ENCODE measurements around the gene ZNHIT1. TPM values are rescaled to one million over a fixed set of nuclear protein-coding genes. Genes with fewer than 3 reads are reported as not detected.

The ZNHIT1 gene
- polyA plus RNA-seq, 2 donors = 56.0 to 73.2 TPM

DNA sequence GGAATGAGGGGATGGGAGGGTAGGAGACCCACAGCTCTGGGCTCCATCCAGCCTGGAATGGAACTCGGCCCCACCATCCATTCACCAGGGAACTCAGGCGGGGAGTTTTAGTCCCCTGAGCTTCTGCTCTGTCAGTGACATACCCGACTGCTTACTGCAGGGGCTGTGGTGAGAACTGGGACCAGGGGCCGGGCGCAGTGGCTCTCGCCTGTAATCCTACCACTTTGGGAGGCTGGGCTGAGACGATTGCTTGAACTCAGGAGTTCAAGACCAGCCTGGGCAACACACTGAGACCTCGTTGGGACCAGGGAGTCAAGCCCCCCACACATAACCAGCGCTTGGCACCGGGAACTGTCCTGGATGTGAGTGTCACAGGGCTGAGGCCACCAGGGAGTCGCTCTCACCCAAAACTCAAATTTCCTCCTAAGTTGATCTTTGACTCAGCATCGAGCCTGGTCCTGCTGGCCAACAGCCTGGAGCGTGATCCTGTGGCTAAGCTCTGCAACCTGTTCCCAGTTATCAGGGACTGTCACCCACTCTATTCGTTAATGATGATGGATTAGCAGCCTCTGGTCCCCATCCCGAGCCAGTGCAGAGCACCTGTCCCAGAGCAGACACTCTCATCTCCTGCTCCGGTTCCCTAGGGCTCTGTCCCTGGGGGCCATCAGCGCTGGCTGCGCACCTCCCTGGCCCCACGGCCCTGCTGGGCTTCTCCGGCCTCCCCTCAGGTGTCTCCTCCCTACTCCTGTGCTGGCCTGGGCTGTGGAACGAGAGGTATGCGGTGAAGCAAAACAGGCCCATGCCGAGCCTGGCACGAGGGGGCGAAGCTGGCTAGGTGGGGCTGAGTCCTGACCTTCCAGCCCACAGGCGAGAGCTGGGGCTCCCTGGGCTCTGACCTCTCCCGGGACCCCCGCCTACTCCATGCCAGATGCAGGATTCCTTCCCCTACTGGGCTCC is 20.5 kb downstream of the ZNHIT1 start:
- Histone ChIP-seq H3K27me3 (ENCODE audit: control insufficient read depth in 1 of 2, insufficient read depth in 2 of 2, low read length in 2 of 2) (no peaks in the 10 kb centered on the region), H3K9me3 (ENCODE audit: control insufficient read depth in 2 of 2, insufficient read depth in 1 of 2, low read depth in 1 of 2, low read length in 1 of 2) (no peaks in the 10 kb centered on the region), H3K27ac (ENCODE audit: low read depth in 2 of 2, low read length in 1 of 2) (peak overlapping the region; percentile 46 to 51), H3K36me3 (ENCODE audit: control insufficient read depth in 2 of 2, insufficient read depth in 2 of 2, low read length in 1 of 2) (peaks cover 5 to 29% of the 10 kb centered on the region in 2 donors), H3K4me3 (ENCODE audit: low read depth in 1 of 2, low read length in 2 of 2) (no peak overlapping the region), H3K4me1 (ENCODE audit: control insufficient read depth in 2 of 2, insufficient read depth in 2 of 2, low read length in 1 of 2) (peaks cover 2 to 13% of the 10 kb centered on the region in 2 donors)
- 57 to 73% methylated on average over 28 of the region's 28 CpGs for WGBS, 2 donors

DNA sequence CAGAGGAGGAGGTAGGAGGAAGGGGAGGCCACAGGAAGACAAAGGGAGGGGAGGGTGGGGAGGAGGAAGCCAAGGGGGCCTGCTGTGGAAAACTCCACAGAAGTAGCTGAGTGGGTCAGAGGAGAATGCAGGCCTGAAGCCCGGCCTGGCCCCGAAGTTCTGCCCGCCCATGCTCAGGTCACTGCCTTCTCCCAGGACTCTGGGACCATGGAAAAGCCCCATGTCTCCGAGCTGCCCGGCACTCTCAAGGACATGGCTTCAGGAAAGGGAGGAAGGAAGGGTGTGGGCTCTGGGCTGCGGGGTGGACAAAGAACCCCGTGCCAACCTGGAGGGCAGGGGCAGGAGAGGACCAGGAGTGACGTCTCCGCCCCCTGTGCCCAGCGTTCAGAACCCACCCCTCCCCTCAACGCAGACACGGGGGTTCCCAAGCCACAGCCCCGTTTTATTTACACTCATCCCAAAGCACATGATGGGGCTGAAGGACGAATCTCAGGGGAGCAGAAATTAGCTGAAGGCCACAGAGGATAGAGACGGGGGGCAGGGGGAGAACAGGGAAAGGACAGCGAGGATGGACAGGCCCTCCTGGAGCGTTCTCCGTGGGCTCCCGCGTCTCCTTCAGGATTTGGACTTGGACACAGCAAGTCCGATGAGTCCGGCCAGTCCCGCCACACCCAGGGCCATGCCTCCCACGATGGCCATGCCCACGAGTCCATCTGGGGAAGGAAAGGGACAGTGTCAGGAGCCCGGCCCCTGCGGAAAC is 21.4 kb downstream of the ZNHIT1 start:
- no peaks in the 10 kb centered on the region for H3K9me3 ChIP-seq (ENCODE audit: control insufficient read depth in 2 of 2, insufficient read depth in 1 of 2, low read depth in 1 of 2, low read length in 1 of 2)
- peak overlapping the region; percentile 39 to 46 for H3K27ac ChIP-seq (ENCODE audit: low read depth in 2 of 2, low read length in 1 of 2)
- no peak overlapping the region for H3K4me3 ChIP-seq (ENCODE audit: low read depth in 1 of 2, low read length in 2 of 2)
- 67 to 76% methylated on average over 27 of the region's 27 CpGs for WGBS, 2 donors
- H3K36me3 ChIP-seq (ENCODE audit: control insufficient read depth in 2 of 2, insufficient read depth in 2 of 2, low read length in 1 of 2) = peaks cover 5 to 29% of the 10 kb centered on the region in 2 donors
- H3K4me1 ChIP-seq (ENCODE audit: control insufficient read depth in 2 of 2, insufficient read depth in 2 of 2, low read length in 1 of 2) = peaks cover 7 to 17% of the 10 kb centered on the region in 2 donors
- no peaks in the 10 kb centered on the region for H3K27me3 ChIP-seq (ENCODE audit: control insufficient read depth in 1 of 2, insufficient read depth in 2 of 2, low read length in 2 of 2)

DNA sequence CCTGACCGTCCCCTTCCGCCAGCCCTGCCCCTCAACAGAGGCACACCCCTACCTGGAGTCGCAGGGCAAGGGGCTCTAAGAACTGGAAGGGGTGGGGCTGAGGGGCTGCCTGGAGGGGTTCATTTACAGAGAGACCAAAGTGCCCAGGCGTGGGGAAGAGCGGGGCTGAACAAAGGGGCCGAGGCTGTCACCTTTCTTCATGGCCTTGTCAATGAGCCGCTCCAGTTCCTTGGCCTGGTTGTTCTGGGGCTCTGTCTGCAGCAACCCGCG is 21.9 kb downstream of the ZNHIT1 start:
- 82 to 91% methylated on average over 9 of the region's 9 CpGs for WGBS, 2 donors
- Histone ChIP-seq H3K9me3 (ENCODE audit: control insufficient read depth in 2 of 2, insufficient read depth in 1 of 2, low read depth in 1 of 2, low read length in 1 of 2) (no peaks in the 10 kb centered on the region), H3K27me3 (ENCODE audit: control insufficient read depth in 1 of 2, insufficient read depth in 2 of 2, low read length in 2 of 2) (no peaks in the 10 kb centered on the region), H3K36me3 (ENCODE audit: control insufficient read depth in 2 of 2, insufficient read depth in 2 of 2, low read length in 1 of 2) (peaks cover 5 to 29% of the 10 kb centered on the region in 2 donors), H3K27ac (ENCODE audit: low read depth in 2 of 2, low read length in 1 of 2) (peak overlapping the region in 1 of 2 donors; percentile 39), H3K4me3 (ENCODE audit: low read depth in 1 of 2, low read length in 2 of 2) (no peak overlapping the region), H3K4me1 (ENCODE audit: control insufficient read depth in 2 of 2, insufficient read depth in 2 of 2, low read length in 1 of 2) (peaks cover 7 to 15% of the 10 kb centered on the region in 2 donors)

DNA sequence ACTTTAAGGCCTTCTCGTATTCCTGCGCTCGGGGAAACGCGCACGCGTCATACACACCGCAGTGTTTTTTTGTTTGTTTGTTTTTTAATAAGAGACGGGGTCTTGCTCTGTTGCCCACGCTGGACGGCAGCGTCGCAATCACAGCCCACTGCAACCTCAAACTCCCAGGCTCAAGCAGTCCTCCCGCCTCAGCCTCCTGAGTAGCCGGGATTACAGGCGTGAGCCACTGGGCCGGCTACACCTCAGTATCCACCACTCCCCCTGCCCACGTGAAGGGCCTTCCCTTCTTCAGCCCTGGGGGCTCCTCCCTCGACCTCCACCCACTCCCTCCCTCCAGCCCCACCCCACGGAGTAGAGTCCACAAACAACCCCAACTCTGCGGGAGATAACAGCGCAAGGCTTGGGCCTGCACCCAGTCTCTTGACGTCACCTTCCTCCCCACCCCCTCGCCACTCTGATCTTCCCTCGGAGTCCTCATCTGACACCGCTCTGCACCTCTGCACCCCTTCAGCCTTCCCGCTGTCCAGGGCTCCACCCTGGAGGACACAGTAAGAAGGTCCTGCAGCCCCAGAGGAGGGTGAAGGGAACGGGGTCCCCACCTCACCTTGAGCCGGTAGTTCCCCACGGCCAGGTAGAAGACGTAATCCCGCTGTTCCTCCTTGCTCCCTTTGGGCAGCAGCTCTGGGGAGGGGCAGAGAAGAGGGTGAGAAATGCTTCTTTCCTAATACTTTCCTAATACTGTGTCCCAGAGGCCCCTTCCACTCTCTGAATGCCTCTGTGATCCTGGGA is 22.5 kb downstream of the ZNHIT1 start:
- Histone ChIP-seq H3K9me3 (ENCODE audit: control insufficient read depth in 2 of 2, insufficient read depth in 1 of 2, low read depth in 1 of 2, low read length in 1 of 2) (no peaks in the 10 kb centered on the region), H3K4me1 (ENCODE audit: control insufficient read depth in 2 of 2, insufficient read depth in 2 of 2, low read length in 1 of 2) (peaks cover 7 to 15% of the 10 kb centered on the region in 2 donors), H3K27ac (ENCODE audit: low read depth in 2 of 2, low read length in 1 of 2) (peak overlapping the region in 1 of 2 donors; percentile 45), H3K36me3 (ENCODE audit: control insufficient read depth in 2 of 2, insufficient read depth in 2 of 2, low read length in 1 of 2) (peaks cover 5 to 29% of the 10 kb centered on the region in 2 donors), H3K4me3 (ENCODE audit: low read depth in 1 of 2, low read length in 2 of 2) (no peak overlapping the region), H3K27me3 (ENCODE audit: control insufficient read depth in 1 of 2, insufficient read depth in 2 of 2, low read length in 2 of 2) (no peaks in the 10 kb centered on the region)
- WGBS, 2 donors = 86 to 89% methylated on average over 32 of the region's 32 CpGs

DNA sequence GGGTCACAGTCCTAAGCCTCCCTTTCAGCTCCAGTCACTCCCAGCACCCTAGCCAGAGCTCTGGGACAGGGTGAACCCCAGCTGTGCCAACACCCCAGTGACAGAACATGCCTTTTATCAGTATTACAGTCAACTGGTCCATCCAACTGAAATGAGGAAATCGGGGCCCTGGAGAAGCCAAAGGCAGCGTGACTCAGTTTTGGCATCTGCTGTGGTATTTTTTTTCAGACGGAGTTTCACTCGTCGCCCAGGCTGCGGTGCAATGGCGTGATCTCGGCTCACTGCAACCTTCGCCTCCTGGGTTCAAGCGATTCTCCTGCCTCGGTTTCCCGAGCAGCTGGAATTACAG is 23.0 kb downstream of the ZNHIT1 start:
- peaks cover 5 to 29% of the 10 kb centered on the region in 2 donors for H3K36me3 ChIP-seq (ENCODE audit: control insufficient read depth in 2 of 2, insufficient read depth in 2 of 2, low read length in 1 of 2)
- H3K4me3 ChIP-seq (ENCODE audit: low read depth in 1 of 2, low read length in 2 of 2) = no peak overlapping the region
- no peaks in the 10 kb centered on the region for H3K27me3 ChIP-seq (ENCODE audit: control insufficient read depth in 1 of 2, insufficient read depth in 2 of 2, low read length in 2 of 2)
- peak overlapping the region in 1 of 2 donors; percentile 45 for H3K27ac ChIP-seq (ENCODE audit: low read depth in 2 of 2, low read length in 1 of 2)
- H3K4me1 ChIP-seq (ENCODE audit: control insufficient read depth in 2 of 2, insufficient read depth in 2 of 2, low read length in 1 of 2) = peaks cover 7 to 15% of the 10 kb centered on the region in 2 donors
- WGBS, 2 donors = 71 to 85% methylated on average over 12 of the region's 12 CpGs
- H3K9me3 ChIP-seq (ENCODE audit: control insufficient read depth in 2 of 2, insufficient read depth in 1 of 2, low read depth in 1 of 2, low read length in 1 of 2) = no peaks in the 10 kb centered on the region

DNA sequence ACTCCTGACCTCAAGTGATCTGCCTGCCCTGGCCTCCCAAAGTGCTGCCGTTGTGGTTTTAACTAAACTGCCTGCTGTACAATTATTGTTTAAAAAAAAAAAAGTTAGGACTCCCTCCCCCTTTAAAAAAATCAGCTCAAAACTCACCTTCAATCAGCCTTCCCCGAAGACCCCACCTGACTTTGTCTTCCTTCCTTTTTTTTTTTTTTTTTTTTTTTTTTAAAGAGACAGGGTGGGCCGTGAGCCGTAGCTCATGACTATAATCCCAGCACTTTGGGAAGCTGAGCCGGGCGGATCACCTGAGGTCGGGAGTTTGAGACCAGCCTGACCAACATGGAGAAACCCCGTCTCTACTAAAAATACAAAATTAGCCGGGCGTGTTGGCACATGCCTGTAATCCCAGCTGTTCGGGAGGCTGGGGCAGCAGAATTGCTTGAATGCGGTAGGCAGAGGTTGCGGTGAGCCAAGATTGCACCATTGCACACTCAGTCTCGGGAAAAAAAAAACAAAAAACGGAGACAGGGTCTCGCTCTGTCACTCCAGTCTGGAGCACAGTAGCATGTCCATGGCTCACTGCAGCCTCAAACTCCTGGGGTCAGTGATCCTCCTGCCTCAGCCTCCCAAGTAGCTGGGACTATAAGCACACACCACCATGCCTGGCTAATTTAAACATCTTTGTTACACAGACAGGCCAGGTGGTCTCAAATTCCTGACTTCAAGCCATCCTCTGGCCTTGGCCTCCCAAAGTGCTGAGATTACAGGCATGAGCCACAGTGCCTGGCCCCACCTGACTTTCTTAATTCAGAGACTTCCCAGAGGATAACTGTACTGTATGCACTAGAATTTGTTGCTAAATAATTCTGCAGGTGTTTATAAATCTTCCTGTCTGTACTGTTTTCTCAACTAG is 23.7 kb downstream of the ZNHIT1 start:
- Histone ChIP-seq H3K4me1 (ENCODE audit: control insufficient read depth in 2 of 2, insufficient read depth in 2 of 2, low read length in 1 of 2) (peaks cover 7 to 15% of the 10 kb centered on the region in 2 donors), H3K27me3 (ENCODE audit: control insufficient read depth in 1 of 2, insufficient read depth in 2 of 2, low read length in 2 of 2) (no peaks in the 10 kb centered on the region), H3K9me3 (ENCODE audit: control insufficient read depth in 2 of 2, insufficient read depth in 1 of 2, low read depth in 1 of 2, low read length in 1 of 2) (no peaks in the 10 kb centered on the region), H3K4me3 (ENCODE audit: low read depth in 1 of 2, low read length in 2 of 2) (no peak overlapping the region), H3K36me3 (ENCODE audit: control insufficient read depth in 2 of 2, insufficient read depth in 2 of 2, low read length in 1 of 2) (peaks cover 5 to 29% of the 10 kb centered on the region in 2 donors), H3K27ac (ENCODE audit: low read depth in 2 of 2, low read length in 1 of 2) (no peak overlapping the region)
- 62 to 67% methylated on average over 16 of the region's 16 CpGs for WGBS, 2 donors

DNA sequence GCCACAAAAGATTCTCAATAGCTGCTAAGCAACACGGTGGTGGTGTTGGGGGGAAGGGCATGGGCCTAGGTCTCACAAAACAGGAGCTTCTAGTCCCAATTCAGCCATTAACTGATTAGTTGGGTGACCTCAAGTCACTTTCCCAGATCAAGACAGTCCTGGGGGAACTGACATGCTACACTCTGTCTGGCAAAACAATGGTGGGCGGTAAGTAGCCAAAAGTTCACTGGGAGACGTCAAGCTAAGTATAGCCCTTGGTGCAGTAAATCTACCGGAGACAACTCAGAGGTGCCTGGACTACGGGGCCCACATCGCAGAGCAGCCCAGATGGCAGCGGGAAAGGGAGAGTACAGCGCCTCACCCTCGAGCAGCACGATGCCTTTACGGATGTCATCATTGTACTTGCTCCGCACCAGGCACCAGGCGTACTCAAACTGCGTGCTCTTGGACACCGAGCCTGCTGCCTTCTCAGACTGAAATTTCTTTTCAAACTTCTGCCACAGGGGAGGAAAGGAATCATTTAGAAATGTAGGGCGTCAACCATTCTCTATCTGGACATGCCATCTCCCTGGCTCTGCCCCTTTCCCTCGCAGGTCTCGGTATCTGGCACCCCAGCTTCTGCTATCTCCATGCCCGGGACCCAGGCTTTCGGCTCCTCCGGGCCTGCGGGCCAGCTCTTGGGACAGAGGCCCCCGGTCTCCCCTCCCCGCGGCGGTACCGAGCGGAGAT is 25.8 kb downstream of the ZNHIT1 start:
- peak overlapping the region; percentile 95 to 97 for H3K27ac ChIP-seq (ENCODE audit: low read depth in 2 of 2, low read length in 1 of 2)
- peaks cover 5 to 16% of the 10 kb centered on the region in 2 donors for H3K36me3 ChIP-seq (ENCODE audit: control insufficient read depth in 2 of 2, insufficient read depth in 2 of 2, low read length in 1 of 2)
- peak overlapping the region; percentile 90 to 91 for H3K4me3 ChIP-seq (ENCODE audit: low read depth in 1 of 2, low read length in 2 of 2)
- 17 to 20% methylated on average over 28 of the region's 28 CpGs for WGBS, 2 donors
- peaks cover 7 to 15% of the 10 kb centered on the region in 2 donors for H3K4me1 ChIP-seq (ENCODE audit: control insufficient read depth in 2 of 2, insufficient read depth in 2 of 2, low read length in 1 of 2)
- no peaks in the 10 kb centered on the region for H3K9me3 ChIP-seq (ENCODE audit: control insufficient read depth in 2 of 2, insufficient read depth in 1 of 2, low read depth in 1 of 2, low read length in 1 of 2)
- H3K27me3 ChIP-seq (ENCODE audit: control insufficient read depth in 1 of 2, insufficient read depth in 2 of 2, low read length in 2 of 2) = no peaks in the 10 kb centered on the region

DNA sequence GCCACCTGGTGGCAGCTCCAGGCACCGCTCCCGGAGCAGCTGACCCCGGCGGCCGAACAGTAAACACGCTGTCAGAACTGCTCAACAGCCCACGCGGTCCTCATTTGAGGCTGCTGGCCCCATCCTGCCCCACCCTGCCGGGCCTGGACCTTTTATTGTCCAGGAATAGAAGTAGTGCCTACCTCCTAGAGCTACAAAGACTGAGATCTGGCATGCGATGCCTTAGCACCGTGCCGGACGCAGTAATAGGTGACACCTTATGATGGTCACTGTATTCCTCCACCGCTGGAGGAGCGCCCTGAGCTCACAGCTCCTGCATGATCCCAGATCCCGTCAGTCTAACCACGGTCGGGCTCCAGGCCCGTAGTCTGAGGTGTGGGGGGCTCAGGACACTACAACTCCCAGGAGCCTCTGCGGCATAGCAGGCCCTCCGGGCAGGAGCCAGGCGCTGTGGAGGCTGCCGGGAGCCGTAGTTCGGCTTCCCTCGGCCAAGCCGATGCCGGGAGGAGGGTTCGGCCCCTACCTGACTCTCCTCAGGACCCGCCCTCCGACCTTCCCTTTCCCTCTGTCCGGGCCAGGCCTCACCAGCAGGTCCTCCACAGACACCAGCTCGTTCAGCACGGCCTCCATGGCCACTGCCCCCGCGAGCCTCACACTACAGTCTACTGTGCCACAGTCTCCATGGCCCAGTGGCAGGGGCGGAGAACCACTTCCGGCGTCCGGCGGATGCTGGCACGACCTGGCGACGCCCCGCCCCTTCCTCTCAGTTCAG is 26.6 kb downstream of the ZNHIT1 start, which contains the start of gene FIS1:
Gene FIS1 (minus strand): TSS at position 707 of the 772 bp plus-strand sequence. CDS start 77 bp downstream, at position 630.
- no peaks in the 10 kb centered on the region for H3K9me3 ChIP-seq (ENCODE audit: control insufficient read depth in 2 of 2, insufficient read depth in 1 of 2, low read depth in 1 of 2, low read length in 1 of 2)
- H3K4me1 ChIP-seq (ENCODE audit: control insufficient read depth in 2 of 2, insufficient read depth in 2 of 2, low read length in 1 of 2) = peaks cover 7 to 15% of the 10 kb centered on the region in 2 donors
- H3K36me3 ChIP-seq (ENCODE audit: control insufficient read depth in 2 of 2, insufficient read depth in 2 of 2, low read length in 1 of 2) = peaks cover 5 to 11% of the 10 kb centered on the region in 2 donors
- H3K27me3 ChIP-seq (ENCODE audit: control insufficient read depth in 1 of 2, insufficient read depth in 2 of 2, low read length in 2 of 2) = no peaks in the 10 kb centered on the region
- peak within 1 kb of the TSS; percentile 95 to 97 for H3K27ac ChIP-seq (ENCODE audit: low read depth in 2 of 2, low read length in 1 of 2)
- peak within 1 kb of the TSS; percentile 90 to 91 for H3K4me3 ChIP-seq (ENCODE audit: low read depth in 1 of 2, low read length in 2 of 2)
- WGBS, 2 donors = 0% methylated on average over 45 of the region's 45 CpGs

Measured in esophagus (tissue), 2 donors.